Ishikawa (cell line): ENCODE measurements around the gene NR5A1.

Source experiments
- CEBPB ChIP-seq: IDR thresholded peaks from 2 replicates; pipeline ENCODE4 v1.6.1; 2012
- CREB1 ChIP-seq: IDR thresholded peaks from 2 replicates; pipeline ENCODE4 v1.6.1; 2012; ENCODE audit warnings: low read depth
- EGR1 ChIP-seq: IDR thresholded peaks from 2 replicates; pipeline ENCODE4 v1.6.1; 2012
- EP300 ChIP-seq: IDR thresholded peaks from 2 replicates; pipeline ENCODE4 v1.6.1; 2012; ENCODE audit warnings: borderline replicate concordance
- FOXM1 ChIP-seq: IDR thresholded peaks from 2 replicates; pipeline ENCODE4 v1.6.1; 2012; ENCODE audit warnings: low read depth, borderline replicate concordance
- MAX ChIP-seq: IDR thresholded peaks from 2 replicates; pipeline ENCODE4 v1.6.1; 2012
- NFIC ChIP-seq: IDR thresholded peaks from 2 replicates; pipeline ENCODE4 v1.6.1; 2012
- RAD21 ChIP-seq: IDR thresholded peaks from 2 replicates; pipeline ENCODE4 v1.6.1; 2012; ENCODE audit warnings: low read depth
- TAF1 ChIP-seq: IDR thresholded peaks from 2 replicates; pipeline ENCODE4 v1.6.1; 2012; ENCODE audit warnings: low read depth, mild to moderate bottlenecking
- TCF12 ChIP-seq: IDR thresholded peaks from 2 replicates; pipeline ENCODE4 v1.6.1; 2012; ENCODE audit warnings: low read depth
- TEAD4 ChIP-seq: IDR thresholded peaks from 2 replicates; pipeline ENCODE4 v1.6.1; 2012
- YY1 ChIP-seq: IDR thresholded peaks from 2 replicates; pipeline ENCODE4 v1.6.1; 2012; ENCODE audit warnings: low read depth
- ZBTB7A ChIP-seq: IDR thresholded peaks from 2 replicates; pipeline ENCODE4 v1.6.1; 2012; ENCODE audit warnings: low read depth
- TF ChIP-seq, protein P1 (sequence below): IDR thresholded peaks from 2 replicates; pipeline ENCODE4 v1.6.1; 2012
- TF ChIP-seq, protein P2 (sequence below): IDR thresholded peaks from 2 replicates; pipeline ENCODE4 v1.6.1; 2012; ENCODE audit warnings: low read depth, mild to moderate bottlenecking

NR5A1 gene

GRCh38 chr9:124469011-124469832, 38.0 kb downstream of the NR5A1 start:
- TF ChIP-seq RAD21 (no peak), FOXM1 (no peak), NFIC (no peak), EGR1 (no peak), TAF1 (no peak), TCF12 (no peak), TEAD4 (no peak), MAX (no peak), CEBPB (no peak), YY1 (no peak), CREB1 (no peak), EP300 (no peak), ZBTB7A (no peak)
- TF ChIP-seq, protein P1, sequence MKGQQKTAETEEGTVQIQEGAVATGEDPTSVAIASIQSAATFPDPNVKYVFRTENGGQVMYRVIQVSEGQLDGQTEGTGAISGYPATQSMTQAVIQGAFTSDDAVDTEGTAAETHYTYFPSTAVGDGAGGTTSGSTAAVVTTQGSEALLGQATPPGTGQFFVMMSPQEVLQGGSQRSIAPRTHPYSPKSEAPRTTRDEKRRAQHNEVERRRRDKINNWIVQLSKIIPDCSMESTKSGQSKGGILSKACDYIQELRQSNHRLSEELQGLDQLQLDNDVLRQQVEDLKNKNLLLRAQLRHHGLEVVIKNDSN, result no peak
- TF ChIP-seq, protein P2, sequence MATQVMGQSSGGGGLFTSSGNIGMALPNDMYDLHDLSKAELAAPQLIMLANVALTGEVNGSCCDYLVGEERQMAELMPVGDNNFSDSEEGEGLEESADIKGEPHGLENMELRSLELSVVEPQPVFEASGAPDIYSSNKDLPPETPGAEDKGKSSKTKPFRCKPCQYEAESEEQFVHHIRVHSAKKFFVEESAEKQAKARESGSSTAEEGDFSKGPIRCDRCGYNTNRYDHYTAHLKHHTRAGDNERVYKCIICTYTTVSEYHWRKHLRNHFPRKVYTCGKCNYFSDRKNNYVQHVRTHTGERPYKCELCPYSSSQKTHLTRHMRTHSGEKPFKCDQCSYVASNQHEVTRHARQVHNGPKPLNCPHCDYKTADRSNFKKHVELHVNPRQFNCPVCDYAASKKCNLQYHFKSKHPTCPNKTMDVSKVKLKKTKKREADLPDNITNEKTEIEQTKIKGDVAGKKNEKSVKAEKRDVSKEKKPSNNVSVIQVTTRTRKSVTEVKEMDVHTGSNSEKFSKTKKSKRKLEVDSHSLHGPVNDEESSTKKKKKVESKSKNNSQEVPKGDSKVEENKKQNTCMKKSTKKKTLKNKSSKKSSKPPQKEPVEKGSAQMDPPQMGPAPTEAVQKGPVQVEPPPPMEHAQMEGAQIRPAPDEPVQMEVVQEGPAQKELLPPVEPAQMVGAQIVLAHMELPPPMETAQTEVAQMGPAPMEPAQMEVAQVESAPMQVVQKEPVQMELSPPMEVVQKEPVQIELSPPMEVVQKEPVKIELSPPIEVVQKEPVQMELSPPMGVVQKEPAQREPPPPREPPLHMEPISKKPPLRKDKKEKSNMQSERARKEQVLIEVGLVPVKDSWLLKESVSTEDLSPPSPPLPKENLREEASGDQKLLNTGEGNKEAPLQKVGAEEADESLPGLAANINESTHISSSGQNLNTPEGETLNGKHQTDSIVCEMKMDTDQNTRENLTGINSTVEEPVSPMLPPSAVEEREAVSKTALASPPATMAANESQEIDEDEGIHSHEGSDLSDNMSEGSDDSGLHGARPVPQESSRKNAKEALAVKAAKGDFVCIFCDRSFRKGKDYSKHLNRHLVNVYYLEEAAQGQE, result no peak

DNA sequence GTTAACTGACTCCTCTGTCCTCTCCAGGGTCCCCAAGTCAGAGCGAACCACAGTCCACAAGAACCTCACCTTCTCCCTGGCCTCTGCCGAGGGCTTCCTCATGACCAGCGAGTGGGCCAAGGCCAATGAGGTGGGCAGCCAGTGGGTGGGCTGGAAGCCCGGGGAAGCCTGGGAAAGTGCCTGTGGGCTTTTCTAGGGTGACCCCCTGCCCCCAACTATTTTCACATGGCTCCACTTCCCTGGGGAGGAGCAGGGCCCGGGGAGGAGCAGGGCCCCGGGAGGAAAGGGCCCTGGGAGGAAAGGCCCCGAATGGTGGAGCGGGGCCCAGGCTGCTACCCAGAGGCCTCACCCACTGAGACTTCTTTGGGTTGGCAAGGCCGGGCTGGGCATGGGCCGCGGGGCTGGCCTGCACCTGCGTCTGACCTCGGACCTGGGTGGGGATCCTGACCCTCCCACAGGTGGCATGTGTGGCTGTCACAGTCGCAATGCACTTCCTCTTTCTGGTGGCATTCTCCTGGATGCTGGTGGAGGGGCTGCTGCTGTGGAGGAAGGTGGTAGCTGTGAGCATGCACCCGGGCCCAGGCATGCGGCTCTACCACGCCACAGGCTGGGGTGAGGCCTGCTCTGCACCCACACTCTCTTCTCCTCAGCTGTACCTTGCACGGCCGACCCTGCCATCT, 39.0 kb downstream of the NR5A1 start:
- TF ChIP-seq ZBTB7A, result no peak
- TF ChIP-seq TEAD4, result no peak
- no peak for TF ChIP-seq TCF12
- TF ChIP-seq CREB1, result no peak
- no peak for TF ChIP-seq EP300
- TF ChIP-seq FOXM1, result no peak
- TF ChIP-seq YY1, result no peak
- TF ChIP-seq, protein P1, result no peak

- TF ChIP-seq, protein P1, result no peak
- TF ChIP-seq FOXM1, result no peak
- no peak for TF ChIP-seq RAD21
- no peak for TF ChIP-seq TEAD4
- TF ChIP-seq, protein P2, result no peak
- no peak for TF ChIP-seq NFIC
- no peak for TF ChIP-seq TAF1
- no peak for TF ChIP-seq EGR1
- no peak for TF ChIP-seq TCF12
- TF ChIP-seq MAX, result no peak
Measured at GRCh38 chr9:124467410-124468060, 39.7 kb downstream of the NR5A1 start.

DNA sequence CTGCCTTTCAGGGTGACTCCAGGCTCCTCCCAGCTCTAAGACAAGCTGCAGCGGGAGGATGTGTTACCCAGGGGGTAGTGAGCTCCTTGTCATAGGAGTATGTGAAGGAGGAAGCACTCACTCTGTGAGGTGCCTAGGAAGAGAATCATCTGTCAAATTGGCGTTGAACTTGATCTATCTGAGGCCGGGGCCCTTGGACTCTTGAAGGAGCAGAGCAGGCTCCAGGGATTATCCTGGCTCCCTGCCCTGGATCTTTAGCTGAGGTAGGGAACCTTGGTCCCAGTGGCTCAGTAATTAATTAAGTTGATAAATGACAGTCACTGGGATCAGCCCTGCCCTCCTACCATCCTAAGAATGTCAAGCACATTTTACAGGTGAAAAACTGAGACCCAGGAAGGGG, 41.5 kb downstream of the NR5A1 start:
- TF ChIP-seq, protein P2, result no peak
- TF ChIP-seq YY1 (no peak), EGR1 (no peak), MAX (no peak), FOXM1 (no peak), RAD21 (no peak), EP300 (no peak), TAF1 (no peak), NFIC (no peak), TEAD4 (no peak), CREB1 (no peak), CEBPB (no peak), ZBTB7A (no peak), TCF12 (no peak)
- TF ChIP-seq, protein P1, result no peak
